ENCODE measurements around the gene BTAF1.

DNA sequence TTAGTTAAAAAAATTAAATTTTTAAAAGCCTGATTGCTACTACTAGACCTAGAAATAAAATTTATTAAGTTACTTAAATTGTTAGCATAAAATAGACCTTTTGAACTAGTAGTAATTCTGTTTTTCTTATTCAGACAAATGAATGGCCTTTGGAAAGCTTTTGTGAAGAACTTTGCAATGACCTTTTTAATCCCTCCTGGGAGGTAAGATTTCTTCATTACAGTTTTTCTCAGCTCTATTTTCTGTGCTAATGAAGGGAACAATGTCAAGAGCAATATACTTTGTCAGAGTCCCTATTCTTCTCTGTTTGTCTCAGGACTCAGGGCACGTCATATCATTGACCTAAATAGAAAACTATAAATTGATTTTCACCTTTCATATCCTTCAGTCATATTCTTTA lies 33.5 kb downstream of the BTAF1 start:
- TF ChIP-seq, protein P1, sequence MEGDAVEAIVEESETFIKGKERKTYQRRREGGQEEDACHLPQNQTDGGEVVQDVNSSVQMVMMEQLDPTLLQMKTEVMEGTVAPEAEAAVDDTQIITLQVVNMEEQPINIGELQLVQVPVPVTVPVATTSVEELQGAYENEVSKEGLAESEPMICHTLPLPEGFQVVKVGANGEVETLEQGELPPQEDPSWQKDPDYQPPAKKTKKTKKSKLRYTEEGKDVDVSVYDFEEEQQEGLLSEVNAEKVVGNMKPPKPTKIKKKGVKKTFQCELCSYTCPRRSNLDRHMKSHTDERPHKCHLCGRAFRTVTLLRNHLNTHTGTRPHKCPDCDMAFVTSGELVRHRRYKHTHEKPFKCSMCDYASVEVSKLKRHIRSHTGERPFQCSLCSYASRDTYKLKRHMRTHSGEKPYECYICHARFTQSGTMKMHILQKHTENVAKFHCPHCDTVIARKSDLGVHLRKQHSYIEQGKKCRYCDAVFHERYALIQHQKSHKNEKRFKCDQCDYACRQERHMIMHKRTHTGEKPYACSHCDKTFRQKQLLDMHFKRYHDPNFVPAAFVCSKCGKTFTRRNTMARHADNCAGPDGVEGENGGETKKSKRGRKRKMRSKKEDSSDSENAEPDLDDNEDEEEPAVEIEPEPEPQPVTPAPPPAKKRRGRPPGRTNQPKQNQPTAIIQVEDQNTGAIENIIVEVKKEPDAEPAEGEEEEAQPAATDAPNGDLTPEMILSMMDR (IDR thresholded peaks at IDR 0.05): no peak
- TF ChIP-seq POLR2AphosphoS5 (IDR thresholded peaks at IDR 0.05) (no peak), POLR2A (IDR thresholded peaks at IDR 0.05) (no peak), EP300 (IDR thresholded peaks at IDR 0.05) (no peak)
